Fibroblast of skin of right quadriceps (primary cell): ENCODE data around the gene ABHD5.
A peak's percentile ranks its signal among the peaks of the same experiment; 100 is the strongest.

Experiments
- DNase-seq: peaks from one replicate; pipeline ENCODE4 v3.0.0-alpha.2; 2013

ABHD5 gene

GRCh38 chr3:43726521-43726920, 35.8 kb downstream of the ABHD5 start:
- no peak for DNase-seq

GRCh38 chr3:43727930-43728329, 37.2 kb downstream of the ABHD5 start:
- DNase-seq, result no peak

GRCh38 chr3:43728476-43728875, 37.7 kb downstream of the ABHD5 start:
- no peak for DNase-seq

GRCh38 chr3:43728947-43729346, 38.2 kb downstream of the ABHD5 start:
- DNase-seq, result no peak

- DNase-seq, result no peak
Observed at GRCh38 chr3:43729707-43730414, 39.1 kb downstream of the ABHD5 start.

GRCh38 chr3:43732747-43733425, 42.1 kb downstream of the ABHD5 start:
- no peak for DNase-seq

- DNase-seq, result peak; percentile 91
Observed at GRCh38 chr3:43733459-43734384, 43.0 kb downstream of the ABHD5 start.

GRCh38 chr3:43734685-43735084, 43.9 kb downstream of the ABHD5 start:
- no peak for DNase-seq

GRCh38 chr3:43735618-43736017, 44.9 kb downstream of the ABHD5 start:
- DNase-seq, result no peak

- no peak for DNase-seq
Observed at GRCh38 chr3:43736558-43737440, 46.1 kb downstream of the ABHD5 start.

- no peak for DNase-seq
Observed at GRCh38 chr3:43738305-43738704, 47.6 kb downstream of the ABHD5 start.

- peak; percentile 32 for DNase-seq
Observed at GRCh38 chr3:43742920-43743319, 52.2 kb downstream of the ABHD5 start.

GRCh38 chr3:43747641-43748040, 56.9 kb downstream of the ABHD5 start:
- DNase-seq, result no peak

- DNase-seq, result peak; percentile 52
Observed at GRCh38 chr3:43748179-43748578, 57.4 kb downstream of the ABHD5 start.

- DNase-seq, result no peak
Observed at GRCh38 chr3:43748645-43749044, 57.9 kb downstream of the ABHD5 start.

GRCh38 chr3:43752905-43753304, 62.2 kb downstream of the ABHD5 start:
- DNase-seq, result no peak

GRCh38 chr3:43753741-43754715, 63.3 kb downstream of the ABHD5 start:
- peak; percentile 85 for DNase-seq

GRCh38 chr3:43755516-43756200, 64.9 kb downstream of the ABHD5 start:
- no peak for DNase-seq

GRCh38 chr3:43757666-43758321, 67.1 kb downstream of the ABHD5 start:
- DNase-seq, result no peak
